Measurements from ENCODE around the gene METAP1. TPM values are rescaled to one million over a fixed set of nuclear protein-coding genes. Genes with fewer than 3 reads are reported as not detected.

Gene METAP1
- total and polyA plus RNA-seq, 2 of the 8 experiments (the other 6 are each of a cell fraction or from before 2014, with no cell fraction given): 50.6 to 85.2 TPM

DNA sequence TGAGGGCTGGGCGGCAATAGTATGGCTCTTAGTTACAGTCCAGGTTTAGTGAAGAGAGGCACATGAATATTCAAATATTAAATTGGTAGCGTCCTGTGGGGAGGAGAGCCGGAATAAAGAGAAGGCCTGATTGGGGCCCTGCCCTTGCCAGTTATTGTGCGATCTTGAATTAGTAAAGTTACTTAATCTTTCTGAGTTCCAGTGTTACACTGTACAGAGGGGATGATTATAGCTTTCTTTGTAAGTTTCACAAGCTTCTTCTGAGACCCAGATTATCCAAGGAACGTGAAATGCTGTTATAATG is 1.2 kb downstream of the METAP1 start:
- no peak for TF ChIP-seq NRF1 (IDR thresholded peaks at IDR 0.05; ENCODE audit: low read depth, low read length)
- Histone ChIP-seq H3K79me2 (ENCODE audit: control insufficient read depth in 1 of 2, insufficient read depth in 2 of 2, low read length in 2 of 2) (peaks cover 32 to 58% of the 10 kb centered on the region in 2 experiments), H2BK20ac (ENCODE audit: low read length) (no peak overlapping the region), H3K18ac (ENCODE audit: extremely low read depth, low read length) (no peak overlapping the region), H2BK5ac (ENCODE audit: low read depth, low read length) (no peak overlapping the region), H2AFZ (ENCODE audit: low read length) (no peak overlapping the region), H3K36me3 (ENCODE audit: control insufficient read depth in 2 of 4, insufficient read depth in 4 of 4, low read length in 3 of 4) (no peaks in the 10 kb centered on the region), H3K27ac (ENCODE audit: low read depth, low read length) (0 out of 2 replicates have a peak overlapping the region, but pooled peaks have one; percentile 97), H2AK5ac (ENCODE audit: low read depth, low read length) (no peak overlapping the region), H2BK120ac (replicated peaks; ENCODE audit: low read depth, low read length) (no peak overlapping the region), H3K23ac (ENCODE audit: insufficient read length) (no peak overlapping the region), H4K5ac (ENCODE audit: insufficient read length, low read depth, low read length) (peak overlapping the region; percentile 41), H3K23me2 (ENCODE audit: low read depth, low read length) (peaks cover 5% of the 10 kb centered on the region; the same call in 1 of the 2 replicates), H4K91ac (replicated peaks; ENCODE audit: insufficient read length, low read length) (peak overlapping the region; percentile 17), H3K4ac (replicated peaks; ENCODE audit: insufficient read length, low read depth, low read length) (no peak overlapping the region), H3K79me1 (ENCODE audit: low read depth, low read length) (no peaks in the 10 kb centered on the region), H2BK15ac (ENCODE audit: low read length) (no peak overlapping the region), H3K9ac (replicated peaks in 1 of 4; ENCODE audit: extremely low read depth in 1 of 4, low read depth in 3 of 4, low read length in 3 of 4) (peak overlapping the region; percentile 84 to 95 (median 94)), H4K8ac (ENCODE audit: extremely low read depth, insufficient read depth, low read length) (no peak overlapping the region), H4K20me1 (replicated peaks in 1 of 2; ENCODE audit: control insufficient read depth in 1 of 2, insufficient read depth in 2 of 2, low read length in 2 of 2) (peaks cover 15 to 16% of the 10 kb centered on the region in 2 experiments), H3K27me3 (replicated peaks in 1 of 4; ENCODE audit: control insufficient read depth in 3 of 4, extremely low read depth in 1 of 4, insufficient read depth in 3 of 4, low read length in 3 of 4) (no peaks in the 10 kb centered on the region), H3K4me2 (ENCODE audit: insufficient read depth in 1 of 2, low read depth in 2 of 2, low read length in 2 of 2) (peak overlapping the region; percentile 80 to 86), H2BK12ac (ENCODE audit: low read depth, low read length) (no peak overlapping the region), H3K4me1 (replicated peaks in 1 of 4; ENCODE audit: control insufficient read depth in 3 of 4, insufficient read depth in 4 of 4, low read length in 3 of 4) (peaks cover 0 to 5% (median 2%) of the 10 kb centered on the region in 4 experiments; a peak in 3 of 7 replicates), H3K56ac (replicated peaks; ENCODE audit: insufficient read length, low read depth, low read length) (no peak overlapping the region), H3K9me3 (ENCODE audit: insufficient read depth in 2 of 2, low read depth in 1 of 2, low read length in 1 of 2) (peaks cover 0 to 5% of the 10 kb centered on the region in 2 experiments; a peak in 1 of 4 replicates), H3K14ac (ENCODE audit: insufficient read length) (no peak overlapping the region), H3K4me3 (ENCODE audit: extremely low read depth in 1 of 4, insufficient read depth in 2 of 4, low read depth in 3 of 4, low read length in 4 of 4) (peak overlapping the region; percentile 68 to 93 (median 90))
- ChIA-PET POLR2A (ENCODE audit: partially characterized antibody) (interaction anchor here (0.7 to 5.7 kb wide), 12 partner anchors 11 to 460 kb away, joined by 3 to 106 read pairs (median 4); partner anchors contain the start of gene EIF4E), CTCF (ENCODE audit: partially characterized antibody) (interaction anchor here (1.1 to 2.6 kb wide), 4 partner anchors 28 to 407 kb away, joined by 4 to 19 read pairs (median 4); no protein-coding TSS in a partner anchor)
- FAIRE-seq (no peak), DNase-seq (ENCODE audit: low read depth in 1 of 2, low spot score in 2 of 2) (no peak)
- 18% methylated on average over 5 of the region's 5 CpGs; no CpG with 5 or more reads in 1 of the 2 experiments for WGBS, 2 experiments (ENCODE audit: extremely low coverage in 1 of 2, insufficient coverage in 1 of 2, insufficient read length in 1 of 2, insufficient replicate concordance in 2 of 2, low coverage in 1 of 2, low lambda C conversion rate in 2 of 2, missing lambda C conversion rate in 1 of 2)
